Measurements from ENCODE around the gene MYMK.

MYMK gene

DNA sequence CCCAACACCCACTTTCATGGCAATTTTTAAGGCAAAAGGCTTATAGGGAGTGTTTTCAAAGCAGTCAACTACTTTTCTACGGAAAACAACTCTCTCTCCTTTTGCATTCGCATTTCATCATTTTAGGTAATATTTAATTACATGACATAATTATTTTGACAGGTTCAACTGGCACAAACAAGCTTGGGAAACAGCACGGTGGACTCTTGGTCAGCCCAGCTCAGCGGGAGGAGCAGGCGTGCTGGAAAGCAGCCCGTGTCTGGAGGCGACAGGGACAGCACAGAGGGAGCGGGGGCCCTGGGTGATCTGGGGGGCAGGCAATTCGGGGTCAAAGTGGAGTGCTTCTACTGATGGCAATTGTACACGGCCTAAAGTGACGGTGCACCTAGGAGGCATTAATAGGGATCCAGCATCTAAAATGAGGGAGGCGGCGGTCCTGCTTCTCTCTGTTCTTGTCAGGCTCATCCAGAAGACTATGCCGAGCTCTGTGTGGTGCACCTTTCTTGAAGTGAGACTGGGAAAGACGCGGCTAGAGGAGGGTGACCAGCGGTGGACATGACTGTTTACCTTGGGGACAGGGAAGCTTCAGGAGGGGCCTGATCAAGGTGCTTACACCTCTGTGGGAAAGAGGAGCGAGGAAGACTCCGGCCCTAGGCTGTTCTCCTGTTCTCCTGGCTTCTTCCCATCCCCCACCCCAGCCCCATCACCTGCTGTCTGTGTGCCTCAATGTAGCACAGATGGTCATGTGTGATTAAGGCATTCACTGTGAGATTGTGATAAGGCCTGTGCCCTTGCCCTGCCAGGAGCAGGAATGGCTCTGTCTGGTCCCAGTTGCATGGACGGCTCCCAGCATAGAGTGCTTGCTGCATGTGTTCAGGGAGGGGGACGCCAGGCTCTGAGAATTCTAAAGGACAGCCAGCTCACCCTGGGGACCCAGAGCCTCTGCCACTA, 3.4 kb downstream of the MYMK start:
- H3K27ac ChIP-seq = no peak overlapping the region
- no peak overlapping the region for H3K4me3 ChIP-seq

DNA sequence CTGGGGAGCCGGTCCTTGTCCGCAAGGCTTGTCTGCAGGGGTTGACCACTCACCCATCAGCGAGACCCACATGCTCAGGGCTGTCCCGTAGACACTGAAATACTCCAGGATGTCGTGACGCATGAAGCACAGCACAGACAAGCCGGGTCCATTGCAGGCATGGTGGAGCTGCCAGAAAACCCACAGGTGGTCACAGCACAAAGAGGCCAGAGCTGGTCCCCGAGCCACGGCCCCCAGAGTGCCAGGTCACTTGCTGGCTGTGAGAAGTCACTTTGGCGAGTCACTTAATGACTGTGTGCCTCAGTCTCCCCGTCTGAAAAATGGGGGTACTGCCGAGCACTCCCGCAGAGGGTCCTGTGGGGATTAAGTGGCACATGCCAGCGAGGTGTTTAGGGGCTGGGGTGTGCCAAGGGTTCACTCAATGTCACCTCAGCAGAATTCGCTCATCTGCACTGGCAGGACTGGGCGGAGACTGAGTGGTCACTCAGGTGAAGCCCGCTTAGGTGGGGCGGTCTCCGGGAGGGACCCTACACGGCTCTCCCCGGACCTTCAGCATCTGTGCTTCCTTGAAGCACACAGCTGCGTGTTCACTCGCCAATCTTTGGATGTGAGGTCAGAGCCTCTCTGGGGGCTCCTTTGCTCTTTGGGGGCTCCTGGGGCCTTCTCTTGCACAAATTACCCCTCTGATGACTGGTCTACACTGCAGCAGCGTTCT, 4.5 kb downstream of the MYMK start:
- Histone ChIP-seq H3K4me3 (no peak overlapping the region), H3K27ac (no peak overlapping the region)

DNA sequence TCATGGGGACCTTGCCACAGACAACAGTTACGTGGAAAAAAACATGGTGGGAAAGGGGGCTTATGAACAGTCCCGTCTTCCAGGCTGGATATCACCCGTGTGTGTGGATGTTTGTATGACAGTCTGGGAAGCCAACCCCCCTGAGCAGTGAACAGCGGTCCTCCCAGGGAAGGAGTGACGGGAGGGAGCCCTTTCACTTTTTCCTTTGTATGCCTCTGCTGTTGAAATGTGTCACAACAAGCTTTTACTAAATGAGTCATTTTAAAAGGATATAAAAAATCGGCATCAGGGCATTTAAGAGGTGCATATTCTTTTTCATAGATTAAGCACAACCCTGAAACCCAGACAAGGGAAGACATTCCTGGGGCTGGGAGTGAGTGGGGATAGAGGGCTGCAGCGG, 5.1 kb downstream of the MYMK start:
- Histone ChIP-seq H3K4me3 (no peak overlapping the region), H3K27ac (no peak overlapping the region)

DNA sequence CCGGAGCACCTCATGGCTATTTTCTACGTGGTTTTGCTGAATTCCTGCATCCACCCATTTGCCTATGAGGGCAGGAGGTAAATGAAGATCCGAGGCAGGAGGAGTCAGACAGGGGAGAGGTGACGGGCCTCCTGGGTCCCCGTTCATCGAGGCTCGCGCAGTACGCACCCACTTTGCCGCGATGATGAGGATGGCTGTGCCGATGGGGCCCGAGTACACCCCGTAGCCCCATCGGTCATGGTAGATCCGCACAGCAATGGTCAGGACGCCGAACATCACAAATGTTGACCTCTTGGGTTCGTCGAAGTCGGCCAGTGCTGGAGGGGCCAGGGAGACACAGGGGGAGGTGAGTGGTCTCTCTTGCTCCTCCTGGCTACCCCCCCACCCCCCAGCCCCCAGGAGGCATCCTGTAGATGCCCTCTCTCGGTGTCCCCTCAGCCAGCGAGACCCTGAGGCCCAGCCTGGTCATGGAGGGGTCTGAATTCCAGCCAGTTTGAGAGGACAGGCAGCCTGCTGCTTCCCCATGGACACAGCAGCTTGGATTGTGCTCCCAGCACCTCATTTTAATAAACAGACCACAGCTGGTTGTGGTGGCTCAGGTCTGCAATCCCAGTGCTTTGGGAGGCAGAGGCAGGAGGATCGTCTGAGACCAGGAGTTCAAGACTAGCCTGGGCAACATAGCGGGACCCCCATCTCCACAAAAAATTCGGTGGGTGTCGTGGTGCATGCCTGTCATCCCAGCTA, 5.9 kb downstream of the MYMK start:
- Histone ChIP-seq H3K4me3 (no peak overlapping the region), H3K27ac (no peak overlapping the region)

DNA sequence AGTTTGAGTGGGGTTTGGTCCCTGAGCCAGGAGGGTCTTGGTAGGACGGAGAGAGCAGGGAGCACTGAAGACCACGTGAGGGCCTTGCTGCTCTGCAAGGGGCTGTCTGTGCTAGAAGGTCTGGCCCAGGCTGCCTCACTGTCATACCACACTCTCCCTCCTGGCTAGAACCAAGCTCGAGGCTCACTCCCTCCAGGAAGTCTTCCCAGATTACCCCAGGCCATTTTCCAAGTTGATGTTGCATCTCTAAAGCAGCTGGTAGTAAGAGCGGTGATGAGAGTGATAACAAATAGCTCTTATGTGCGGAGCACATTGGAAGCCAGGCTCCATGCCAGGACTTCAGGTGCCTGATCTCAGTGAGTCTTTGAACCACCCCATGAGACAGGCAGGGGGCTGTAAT, 6.6 kb downstream of the MYMK start:
- no peak overlapping the region for H3K27ac ChIP-seq
- no peak overlapping the region for H3K4me3 ChIP-seq

DNA sequence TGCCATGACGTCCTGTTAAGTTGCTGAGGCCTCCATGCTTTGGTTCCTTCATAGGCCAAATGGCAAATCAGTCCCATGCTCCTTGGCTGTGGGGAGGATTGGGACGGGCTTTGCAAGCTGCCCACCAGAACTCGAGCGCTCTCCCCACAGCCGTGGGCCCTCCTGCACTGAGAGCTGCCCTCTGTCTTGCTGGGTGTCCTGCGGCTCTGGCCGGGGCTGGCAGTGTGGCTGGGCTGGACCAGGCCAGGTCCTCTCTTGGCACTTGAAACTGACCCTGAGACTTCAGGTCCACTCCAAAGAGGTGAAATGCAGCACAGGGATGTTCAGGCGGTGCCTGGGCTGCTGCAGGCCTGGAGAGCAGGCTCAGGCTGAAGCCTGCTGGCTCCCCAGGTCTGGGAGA, 7.0 kb downstream of the MYMK start:
- Histone ChIP-seq H3K4me3 (no peak overlapping the region), H3K27ac (no peak overlapping the region)

DNA sequence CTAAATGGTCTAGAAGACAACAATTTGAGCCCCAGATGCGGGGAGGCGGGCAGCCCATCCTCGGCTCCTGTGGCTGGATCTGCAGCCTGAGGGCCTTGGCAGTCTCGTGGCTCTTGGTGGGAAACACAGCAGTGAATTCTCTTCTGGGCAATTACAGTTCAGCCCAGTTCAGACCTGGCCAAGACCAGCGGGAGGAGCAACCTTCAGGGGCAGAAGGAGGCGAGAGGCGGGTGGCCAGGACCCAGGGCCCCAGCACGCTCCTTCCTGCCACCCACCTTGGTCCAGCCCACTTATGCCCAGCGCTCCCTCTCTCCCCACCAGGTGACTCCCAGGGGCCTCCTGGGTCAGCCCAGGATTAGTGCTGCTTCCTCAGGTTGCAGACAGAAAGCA, 7.8 kb downstream of the MYMK start:
- no peak overlapping the region for H3K27ac ChIP-seq
- H3K4me3 ChIP-seq = no peak overlapping the region

DNA sequence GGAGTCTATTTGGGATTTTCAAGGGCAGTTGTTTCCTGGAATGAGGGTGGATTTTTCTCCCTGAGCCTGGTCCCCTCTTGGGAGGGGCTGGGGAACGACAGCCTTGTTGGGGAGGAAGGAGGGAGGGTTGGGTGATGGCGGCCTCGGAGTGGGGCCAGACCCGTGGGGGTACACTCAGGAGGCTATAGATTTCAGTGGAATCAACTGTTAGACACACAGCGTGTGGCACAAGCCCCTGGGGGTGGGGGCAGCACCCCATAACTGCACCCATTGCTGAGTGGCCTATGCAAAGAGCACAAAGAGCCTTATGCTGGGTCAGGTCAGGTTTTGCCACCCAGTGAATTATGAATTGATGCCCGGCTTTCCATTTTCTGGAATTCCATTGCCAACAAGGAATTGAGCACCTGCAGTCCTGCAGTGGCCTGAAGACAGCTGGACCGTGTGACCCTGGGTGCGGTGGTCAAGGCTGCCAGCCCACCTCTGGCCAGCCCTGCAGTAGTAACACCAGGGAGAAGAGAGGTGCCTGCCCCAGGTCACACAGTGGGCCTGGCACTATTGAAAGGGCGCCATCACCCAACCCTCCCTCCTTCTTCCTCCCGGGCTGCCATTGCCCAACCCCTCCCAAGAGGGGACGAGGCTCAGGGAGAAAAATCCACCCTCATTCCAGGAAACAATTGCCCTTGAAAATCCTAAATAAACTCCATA, 8.4 kb downstream of the MYMK start:
- Histone ChIP-seq H3K27ac (no peak overlapping the region), H3K4me3 (no peak overlapping the region)

DNA sequence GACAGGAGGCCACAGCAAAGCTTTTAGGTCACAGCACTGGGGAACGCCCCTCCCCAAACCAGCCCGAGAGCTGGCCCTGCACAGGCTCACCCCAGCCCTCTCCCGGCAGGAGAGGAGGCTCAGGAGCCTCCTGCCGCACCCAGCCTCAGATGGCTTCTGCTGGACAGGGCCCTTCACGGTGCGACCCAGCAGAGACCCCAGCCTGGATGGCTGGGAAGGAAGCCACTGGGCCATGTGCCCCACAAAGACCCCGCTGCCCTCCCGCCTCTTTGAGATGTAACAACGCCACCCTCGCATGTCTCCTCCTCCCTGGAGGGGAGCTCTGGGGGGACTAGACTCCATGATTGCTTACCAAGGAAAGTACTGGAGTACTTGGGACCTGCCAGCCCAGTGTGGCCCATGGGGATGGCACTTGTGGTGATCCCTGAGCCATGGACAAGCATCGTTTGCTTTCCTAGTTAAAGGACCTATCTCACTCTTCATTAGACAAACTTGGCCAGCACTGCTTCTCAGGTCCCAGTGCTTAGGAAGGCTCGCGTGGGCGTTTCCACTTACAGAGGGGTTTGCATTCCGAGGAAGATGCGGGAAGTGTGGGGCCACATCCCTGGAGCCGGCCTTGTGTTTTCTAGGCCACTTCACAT, 9.0 kb downstream of the MYMK start:
- H3K27ac ChIP-seq = no peak overlapping the region
- H3K4me3 ChIP-seq = no peak overlapping the region

DNA sequence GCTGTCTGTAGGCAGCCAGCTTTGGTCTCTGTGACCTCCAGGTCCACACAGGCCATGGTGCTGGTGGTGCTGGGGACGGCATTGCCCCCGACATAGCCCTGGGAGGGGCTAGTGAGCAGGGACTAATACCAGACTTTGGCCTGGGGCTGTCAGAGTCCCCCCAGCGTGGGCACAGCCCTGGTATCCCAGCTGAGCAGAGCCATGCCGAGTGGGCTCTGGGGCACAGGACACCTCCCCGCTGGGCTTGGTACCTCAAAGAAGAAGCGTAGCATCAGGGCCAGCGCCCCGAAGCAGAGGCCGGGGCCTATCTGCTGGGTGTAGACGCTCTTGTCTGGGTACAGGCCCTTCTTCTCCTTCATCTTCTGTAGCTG, 9.5 kb downstream of the MYMK start:
- Histone ChIP-seq H3K4me3 (no peak overlapping the region), H3K27ac (no peak overlapping the region)

DNA sequence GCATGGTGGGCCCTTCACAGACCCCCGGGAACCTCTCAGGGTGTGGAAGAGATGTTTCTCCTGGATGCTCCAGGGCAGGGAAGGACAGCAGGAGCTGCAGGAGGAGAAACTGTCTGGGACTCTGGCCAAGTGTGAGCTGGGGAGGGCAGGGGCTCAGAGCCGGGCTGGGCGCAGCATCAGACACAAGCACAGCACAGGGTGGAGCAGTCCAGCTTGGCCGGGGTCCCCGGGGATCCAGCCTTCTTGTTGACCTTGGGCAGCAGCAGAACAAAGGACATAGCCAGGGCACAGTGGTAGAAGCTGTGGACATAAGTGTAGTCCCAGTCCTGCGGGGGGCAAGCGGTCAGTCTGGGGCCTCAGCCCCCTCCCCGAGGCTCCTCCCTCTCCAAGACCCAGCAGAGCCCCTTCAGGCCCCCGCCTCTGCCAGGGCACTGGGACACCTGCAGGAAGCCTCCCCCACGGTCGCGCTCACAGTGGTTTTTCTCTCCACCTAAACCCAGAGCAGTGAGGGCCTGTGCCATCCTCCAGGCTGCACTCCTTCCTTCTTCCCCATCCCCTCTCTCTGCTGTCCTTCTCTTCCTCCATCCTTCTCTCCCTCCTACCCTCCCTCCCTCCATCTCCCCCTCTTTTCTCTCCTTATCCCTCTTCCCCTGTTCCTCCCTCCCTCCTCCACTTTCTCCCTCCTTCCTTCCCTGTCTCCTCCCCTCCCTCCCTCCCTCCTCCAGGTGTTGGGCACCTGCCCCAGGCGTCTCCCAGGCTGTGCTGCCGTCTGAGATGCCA, 10.1 kb downstream of the MYMK start:
- no peak overlapping the region for H3K27ac ChIP-seq
- H3K4me3 ChIP-seq = no peak overlapping the region

DNA sequence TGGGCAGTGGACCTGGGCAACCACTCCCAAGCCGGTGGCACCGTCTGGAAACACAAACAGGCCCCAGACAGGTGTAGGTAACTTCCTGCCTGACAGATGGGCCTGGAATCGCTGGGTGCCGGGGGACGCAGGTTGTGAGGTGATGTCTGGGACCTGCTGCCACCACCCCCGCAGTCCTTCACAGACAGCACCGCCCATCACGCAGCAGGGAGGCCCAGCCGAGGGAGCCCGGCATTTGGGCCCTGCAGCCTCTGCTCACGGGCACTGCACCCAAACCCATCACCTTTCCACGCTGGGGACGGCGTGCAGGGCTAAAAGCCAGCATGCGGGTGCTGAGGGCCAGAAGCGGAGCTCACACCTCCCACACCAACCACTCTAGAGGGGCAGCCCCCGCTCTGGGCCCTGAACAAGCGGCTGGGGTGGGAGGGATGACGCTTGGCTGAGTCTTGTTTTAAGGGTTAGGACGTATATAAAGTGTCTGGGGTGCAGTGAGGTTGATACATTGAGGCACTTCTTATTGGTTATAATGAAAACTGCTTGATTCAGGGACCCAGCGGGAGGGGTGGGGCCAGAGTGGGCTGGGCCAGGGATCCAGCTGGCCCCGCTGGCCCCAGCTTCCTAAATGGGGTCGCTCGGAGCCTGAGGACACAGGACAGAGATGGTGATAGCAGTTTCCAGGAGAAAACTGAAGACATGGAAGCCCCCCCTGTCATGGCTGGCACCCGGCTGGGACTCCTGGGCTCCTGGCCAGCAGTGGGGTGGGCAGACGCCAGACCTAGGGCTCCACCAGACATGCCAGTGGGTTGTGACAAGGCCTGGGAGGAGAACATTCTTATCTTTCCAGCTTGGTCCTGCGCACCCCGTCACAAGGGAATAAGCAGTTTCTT, 11.3 kb downstream of the MYMK start:
- Histone ChIP-seq H3K27ac (no peak overlapping the region), H3K4me3 (no peak overlapping the region)

DNA sequence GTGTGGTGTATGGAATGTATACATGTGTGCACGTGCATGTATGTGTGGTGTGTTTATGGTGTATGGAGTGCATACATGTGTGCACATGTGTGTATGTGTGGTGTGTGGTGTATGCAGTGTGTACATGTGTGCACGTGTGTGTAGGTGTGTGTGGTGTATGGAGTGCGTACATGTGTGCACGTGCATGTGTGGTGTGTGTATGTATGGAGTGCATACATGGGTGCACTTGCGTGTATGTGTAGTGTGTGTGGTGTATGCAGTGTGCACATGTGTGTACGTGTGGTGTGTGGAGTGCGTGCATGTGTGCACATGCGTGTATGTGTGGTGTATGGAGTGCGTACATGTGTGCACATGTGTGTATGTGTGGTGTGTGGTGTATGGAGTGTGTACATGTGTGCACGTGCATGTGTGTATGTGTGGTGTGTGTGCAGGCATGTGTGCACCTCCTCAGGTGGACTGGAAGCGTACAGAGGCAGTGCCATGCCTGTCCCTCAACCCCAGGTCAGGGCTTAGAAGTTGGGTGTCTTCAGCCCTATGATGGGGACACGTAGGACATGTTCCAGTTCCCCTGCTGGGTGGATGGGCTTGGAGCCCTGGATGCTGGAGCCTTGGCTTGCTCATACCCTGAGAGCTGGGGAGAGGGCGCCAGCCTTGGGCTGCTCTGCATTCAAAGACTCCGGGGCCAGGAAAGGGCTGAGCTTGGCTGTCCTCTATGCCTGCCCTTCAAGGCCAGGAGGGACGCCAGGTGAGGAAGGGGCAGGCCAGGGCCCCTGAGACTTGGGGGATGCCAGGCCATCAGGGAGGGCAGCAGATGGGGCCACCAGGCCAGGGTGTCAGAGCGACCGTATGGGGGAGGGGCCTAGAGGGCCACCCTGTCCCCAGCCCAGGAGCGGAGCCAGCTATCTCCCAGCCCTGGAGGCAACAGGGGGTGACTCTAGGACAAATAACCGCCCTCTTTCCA, 12.2 kb downstream of the MYMK start:
- no peak overlapping the region for H3K4me3 ChIP-seq
- H3K27ac ChIP-seq = no peak overlapping the region

DNA sequence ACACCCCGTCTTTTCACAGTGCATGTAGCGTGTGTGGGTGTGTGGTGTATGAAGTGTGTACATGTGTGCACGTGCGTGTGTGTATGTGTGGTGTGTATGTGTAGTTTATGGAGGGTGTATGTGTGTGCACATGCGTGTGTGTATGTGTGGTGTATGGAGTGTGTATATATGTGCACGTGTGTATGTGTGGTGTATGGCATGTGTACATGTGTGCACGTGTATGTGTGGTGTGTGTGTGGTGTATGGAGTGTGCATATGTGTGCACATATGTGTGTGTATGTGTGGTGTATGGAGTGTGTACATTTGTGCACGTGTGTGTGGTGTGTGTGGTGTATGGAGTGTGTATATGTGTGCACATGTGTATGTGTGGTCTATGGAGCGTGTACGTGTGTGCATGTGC, 13.2 kb downstream of the MYMK start:
- H3K27ac ChIP-seq = no peak overlapping the region
- H3K4me3 ChIP-seq = no peak overlapping the region

DNA sequence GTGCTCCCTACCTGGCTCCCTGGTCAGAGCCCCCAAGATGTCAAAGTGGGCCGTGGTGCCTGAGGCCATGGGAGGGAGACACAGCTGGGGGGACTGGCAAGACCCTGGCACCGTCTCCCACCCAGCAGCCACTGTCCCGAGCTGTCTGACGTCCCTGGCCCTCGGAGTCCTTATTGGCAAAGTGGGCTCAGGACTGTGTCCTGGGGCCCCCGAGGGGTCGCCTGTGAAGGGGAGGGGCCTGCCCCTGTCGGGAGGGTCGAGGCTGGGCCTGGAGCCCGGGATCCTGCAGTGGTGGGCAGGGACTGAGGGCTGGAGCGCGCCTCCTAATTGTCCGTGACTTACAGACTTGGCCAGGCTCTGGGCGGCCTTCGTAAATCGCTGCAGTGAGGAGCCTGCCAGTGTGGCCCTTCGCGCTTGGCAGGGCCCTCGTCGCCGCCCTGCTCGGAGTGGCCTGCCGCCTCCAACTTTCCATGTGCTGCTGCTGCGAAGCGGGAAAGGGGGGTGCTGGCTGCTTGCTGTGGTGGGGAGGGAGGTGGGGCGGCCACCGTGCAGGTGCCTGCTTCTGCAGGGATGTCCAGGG, 13.7 kb downstream of the MYMK start:
- Histone ChIP-seq H3K27ac (no peak overlapping the region), H3K4me3 (no peak overlapping the region)
